HG03469 (cell line): Measurements from ENCODE around the gene LTV1.

Experiments used
- ATAC-seq: cut with Tn5 transposase; IDR thresholded peaks from one replicate; pipeline ENCODE4 v1.9.1; 2021; ENCODE audit warnings: mild to moderate bottlenecking, moderate library complexity, moderate number of reproducible peaks; ENCODE audit not compliant: unreplicated experiment

The LTV1 gene

GRCh38 chr6:143882401-143882930 is 39.3 kb downstream of the LTV1 start:
- ATAC-seq: no peak

GRCh38 chr6:143884216-143884900 is 41.2 kb downstream of the LTV1 start:
- ATAC-seq: no peak

GRCh38 chr6:143885116-143885515 is 42.0 kb downstream of the LTV1 start:
- ATAC-seq: no peak

GRCh38 chr6:143894655-143895054 is 51.5 kb downstream of the LTV1 start:
- ATAC-seq: no peak

DNA sequence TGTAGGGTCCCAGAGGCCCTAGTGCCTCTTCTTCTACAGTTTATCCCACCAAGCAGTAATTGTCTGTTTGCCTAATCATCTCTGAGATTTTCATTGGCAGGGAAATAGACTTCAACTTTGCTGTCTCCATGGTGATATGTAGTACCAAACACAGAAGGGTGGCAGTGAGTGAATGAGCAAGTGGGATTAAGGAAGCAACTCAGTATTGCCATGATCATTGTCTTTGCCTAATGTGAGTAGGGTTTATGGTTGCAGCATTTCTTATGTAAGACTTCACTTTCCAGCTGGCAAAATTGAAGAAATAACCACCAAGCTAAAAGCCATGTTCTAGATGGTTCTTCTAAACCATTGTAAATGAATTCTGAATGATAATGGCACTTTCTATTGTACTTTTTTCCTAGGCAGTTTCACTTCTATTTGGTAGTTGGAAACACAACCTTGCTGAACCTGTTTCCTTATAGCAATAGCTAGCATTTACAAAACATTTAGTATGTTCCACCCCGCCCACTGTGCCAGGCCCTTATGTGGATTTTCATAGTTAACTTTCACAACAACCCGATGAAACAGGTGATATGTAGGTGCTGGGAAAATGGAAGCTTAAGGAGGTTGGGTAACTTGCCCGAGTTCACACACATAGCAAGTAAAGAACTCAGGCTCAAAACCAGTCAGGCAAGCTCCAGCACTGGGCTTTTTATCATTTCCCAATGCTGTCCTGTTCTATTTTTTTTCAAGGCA is 53.2 kb downstream of the LTV1 start:
- no peak for ATAC-seq

DNA sequence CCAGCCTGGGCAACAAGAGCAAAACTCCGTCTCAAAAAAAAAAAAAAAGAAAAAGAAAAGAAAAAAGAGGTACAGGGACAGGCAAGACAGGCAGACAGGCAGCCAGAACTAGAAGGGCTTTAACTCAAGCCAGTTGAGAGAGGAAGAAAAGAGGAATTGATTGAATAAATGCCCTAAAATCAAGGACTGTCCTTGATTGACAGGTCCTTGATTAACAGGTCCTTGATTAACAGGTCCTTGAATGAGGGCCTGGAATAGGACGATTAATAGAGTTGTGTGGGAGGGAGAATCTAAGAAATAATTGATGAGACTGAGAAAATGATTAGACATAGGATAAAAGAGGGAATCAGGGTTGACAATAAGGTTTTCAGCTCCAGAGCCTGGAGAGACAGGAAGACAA is 57.2 kb downstream of the LTV1 start:
- no peak for ATAC-seq

GRCh38 chr6:143901885-143902750 is 59.0 kb downstream of the LTV1 start:
- ATAC-seq: peak; percentile 96

GRCh38 chr6:143902827-143903226 is 59.7 kb downstream of the LTV1 start:
- no peak for ATAC-seq

GRCh38 chr6:143911028-143911427 is 67.9 kb downstream of the LTV1 start:
- ATAC-seq: no peak

DNA sequence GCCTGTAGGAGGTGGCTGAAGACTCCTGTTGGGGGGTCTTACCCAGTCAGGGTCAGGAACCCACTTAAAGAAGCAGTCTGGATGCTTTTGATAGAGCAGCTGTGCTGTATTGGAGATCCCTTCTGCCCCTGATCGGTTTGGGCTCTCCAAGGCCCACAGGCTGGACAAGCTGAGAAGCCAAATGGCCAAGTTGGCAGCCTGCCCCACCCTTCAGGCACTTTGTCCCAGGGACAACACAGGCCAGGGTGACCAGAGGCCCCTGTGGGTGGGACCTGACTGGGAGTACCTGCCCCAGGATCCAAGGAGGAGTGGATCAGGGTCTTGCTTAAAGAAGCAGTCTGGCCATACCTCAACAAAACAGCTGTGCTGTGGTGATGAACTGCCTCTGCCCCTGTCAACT is 69.5 kb downstream of the LTV1 start:
- no peak for ATAC-seq
